KOPT-K1 (cell line): ENCODE data around the gene SMIM27.
"Not testable (repeated sequence)": the region's sequence is repeated elsewhere in the genome, so short reads cannot be mapped to it uniquely, and the experiment has no call there.

Experiments used
- H3K27ac ChIP-seq: fragments of 200-600 bp; sonication (generic); 2 replicates; pipeline ENCODE4 v1.5.1; 2016; ENCODE audit warnings: antibody characterized with exemption, mild to moderate bottlenecking, low read depth, low read length; ENCODE audit not compliant: poor library complexity, severe bottlenecking
- H3K36me3 ChIP-seq: fragments of 200-600 bp; sonication (generic); 2 replicates; pipeline ENCODE4 v1.5.1; 2017; ENCODE audit warnings: antibody characterized with exemption, mild to moderate bottlenecking, low read length, moderate library complexity; ENCODE audit not compliant: insufficient read depth
- H3K9me3 ChIP-seq: fragments of 200-600 bp; sonication (generic); 2 replicates; pipeline ENCODE4 v1.5.1; 2017; ENCODE audit warnings: antibody characterized with exemption, low read length, mild to moderate bottlenecking; ENCODE audit not compliant: insufficient read depth, poor library complexity, severe bottlenecking

The SMIM27 gene

DNA sequence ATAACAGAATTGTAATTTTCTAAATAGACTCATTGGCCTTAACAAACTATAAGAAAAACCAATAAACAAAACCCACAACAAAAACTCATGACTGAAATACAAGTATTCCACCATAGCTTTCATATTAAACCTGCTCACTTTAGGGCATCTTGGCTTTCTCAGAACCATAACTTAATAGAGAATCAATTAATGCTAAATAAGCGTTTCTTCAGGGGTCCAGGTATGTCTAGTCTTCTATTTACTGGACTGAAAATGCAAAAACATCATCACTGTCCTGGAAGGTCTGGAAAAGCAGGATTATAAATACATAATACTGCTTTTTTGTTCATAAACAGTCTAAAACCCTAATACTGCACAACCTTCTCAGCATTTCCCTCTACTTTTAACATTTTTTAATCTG lies 6.2 kb upstream of the SMIM27 start:
- Histone ChIP-seq H3K27ac (no peak overlapping the region), H3K9me3 (no peaks in the 10 kb centered on the region), H3K36me3 (peaks cover 50% of the 10 kb centered on the region)

DNA sequence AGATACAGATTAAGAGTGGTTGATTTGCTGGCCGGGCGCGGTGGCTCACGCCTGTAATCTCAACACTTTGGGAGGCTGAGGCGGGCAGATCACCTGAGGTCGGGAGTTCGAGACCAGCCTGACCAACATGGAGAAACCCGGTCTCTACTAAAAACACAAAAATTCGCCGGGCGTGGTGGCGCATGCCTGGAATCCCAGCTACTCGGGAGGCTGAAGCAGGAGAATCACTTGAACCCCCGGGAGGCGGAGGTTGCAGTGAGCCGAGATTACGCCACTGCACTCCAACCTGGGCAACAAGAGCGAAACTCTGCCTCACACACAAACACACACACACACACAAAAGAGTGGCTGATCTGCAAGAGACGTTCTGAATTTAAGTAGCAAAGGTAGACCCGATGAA lies 3.9 kb upstream of the SMIM27 start:
- H3K9me3 ChIP-seq, H3K27ac ChIP-seq: not testable (repeated sequence)
- peaks cover 27% of the 10 kb centered on the region for H3K36me3 ChIP-seq

DNA sequence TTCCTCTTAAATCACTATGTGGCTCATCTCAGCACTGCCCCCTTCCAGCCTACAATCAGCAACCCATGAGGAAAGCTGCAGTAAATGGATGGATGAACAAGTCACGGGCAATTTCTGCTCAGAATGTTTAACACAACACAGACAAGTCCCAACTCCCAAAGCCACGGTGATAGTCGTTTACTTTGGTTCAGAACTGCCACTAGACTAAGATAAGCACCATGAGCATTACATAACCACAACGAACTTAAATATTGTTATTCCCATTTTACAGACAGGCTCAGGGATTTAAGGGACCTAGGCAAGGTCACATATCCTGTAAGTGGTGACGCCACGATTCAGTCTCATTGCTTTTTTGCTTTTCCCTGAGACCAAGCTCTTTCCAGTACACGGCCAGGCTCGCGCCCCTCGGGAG lies 2.0 kb upstream of the SMIM27 start:
- Histone ChIP-seq H3K36me3 (peaks cover 14% of the 10 kb centered on the region), H3K9me3 (no peaks in the 10 kb centered on the region), H3K27ac (peak overlapping the region; percentile 92)

DNA sequence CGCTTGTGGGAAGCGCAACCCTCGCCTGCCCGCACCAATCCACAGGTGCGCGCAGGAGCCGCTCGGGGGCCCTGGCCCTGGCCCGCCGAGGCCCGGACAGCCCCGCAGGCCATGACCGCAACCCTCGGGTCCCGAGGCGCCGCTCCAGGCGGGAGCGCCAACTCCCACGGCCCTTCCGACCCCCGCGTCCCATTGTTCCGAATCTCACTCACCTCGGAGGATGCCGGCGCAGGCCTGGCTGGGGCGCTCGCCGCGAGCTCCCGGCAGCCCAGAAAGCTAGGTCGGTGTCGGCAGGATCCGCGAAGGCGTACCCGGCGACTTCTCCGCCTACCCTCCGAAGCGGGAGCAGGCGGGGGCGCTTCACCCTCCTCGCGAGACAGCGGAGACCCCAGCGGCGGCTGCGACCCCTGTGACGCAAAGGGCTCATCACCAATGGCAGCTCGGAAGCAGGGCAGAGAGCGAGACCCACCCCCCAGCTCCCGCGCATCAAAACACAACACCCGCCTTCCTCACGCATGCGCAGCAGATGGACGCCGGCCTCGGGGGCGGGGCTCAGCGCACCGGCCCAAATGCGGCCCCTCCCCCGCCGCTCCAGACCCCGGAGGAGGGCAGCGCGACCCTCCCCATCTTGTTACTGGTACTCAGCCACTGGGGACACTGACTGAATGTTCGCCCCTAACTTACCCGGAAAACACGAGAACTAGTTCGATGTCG lies 1.4 kb upstream of the SMIM27 start:
- Histone ChIP-seq H3K27ac (peak overlapping the region; percentile 92), H3K9me3 (no peaks in the 10 kb centered on the region), H3K36me3 (peaks cover 14% of the 10 kb centered on the region)

DNA sequence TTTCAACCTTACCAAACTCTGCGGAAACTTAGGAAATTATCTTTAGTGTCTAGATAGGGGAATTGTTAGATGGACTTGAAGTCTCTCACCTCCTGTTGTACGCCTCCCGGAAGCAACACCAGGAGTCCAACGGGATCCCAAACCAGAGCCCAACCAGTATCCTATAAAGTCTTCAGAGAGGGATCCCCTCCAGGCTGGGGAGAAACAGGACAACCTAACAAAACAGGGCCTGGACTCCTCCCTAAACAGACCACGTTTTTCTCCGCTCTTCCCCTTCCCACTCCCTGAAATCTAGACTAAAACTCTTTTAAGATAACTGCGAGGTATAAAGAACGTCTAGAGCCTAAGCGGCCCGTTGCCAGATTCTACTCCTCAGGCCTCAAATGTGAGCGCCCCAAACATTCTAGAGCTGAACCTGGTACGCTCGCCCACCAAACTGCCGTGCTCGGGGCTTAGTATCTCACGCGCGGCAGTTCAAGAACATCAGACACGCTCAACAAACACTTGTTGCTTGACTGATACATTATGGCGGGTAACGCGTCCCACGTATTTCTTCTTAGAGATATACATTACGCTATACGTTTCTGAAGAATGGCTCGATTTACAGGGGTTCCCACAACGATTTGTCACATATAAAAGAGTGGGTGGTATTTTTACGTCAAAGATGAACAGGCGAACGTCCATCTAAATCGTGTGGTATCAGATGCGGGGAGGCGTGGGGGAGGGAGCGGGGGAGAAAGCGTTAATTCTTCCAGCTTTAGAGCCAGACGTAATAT lies 663 bp upstream of the SMIM27 start:
- H3K9me3 ChIP-seq: no peaks in the 10 kb centered on the region
- H3K36me3 ChIP-seq: peaks cover 18% of the 10 kb centered on the region
- peak overlapping the region; percentile 92 for H3K27ac ChIP-seq

DNA sequence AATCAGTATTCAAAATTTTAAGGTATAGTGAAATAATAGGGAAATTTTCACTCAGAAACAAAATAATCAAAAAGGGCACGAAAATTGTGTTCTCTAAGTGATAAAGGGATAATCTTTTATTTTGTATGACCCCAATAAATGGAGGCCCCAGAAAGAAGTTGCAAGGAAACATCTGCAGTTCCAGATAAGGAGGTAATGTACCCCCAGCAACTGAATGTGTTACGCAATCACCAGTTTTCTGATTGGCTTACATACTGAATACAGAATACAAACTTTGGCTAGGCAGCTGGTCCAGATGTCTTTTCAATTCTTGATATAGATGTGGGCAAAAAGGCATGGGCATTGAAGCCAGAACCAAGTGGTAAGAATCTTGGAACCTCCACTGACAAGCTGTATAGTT lies 2.0 kb downstream of the SMIM27 start:
- Histone ChIP-seq H3K9me3 (no peaks in the 10 kb centered on the region), H3K36me3 (peaks cover 4% of the 10 kb centered on the region; the same call in 1 of the 2 replicates), H3K27ac (no peak overlapping the region)

DNA sequence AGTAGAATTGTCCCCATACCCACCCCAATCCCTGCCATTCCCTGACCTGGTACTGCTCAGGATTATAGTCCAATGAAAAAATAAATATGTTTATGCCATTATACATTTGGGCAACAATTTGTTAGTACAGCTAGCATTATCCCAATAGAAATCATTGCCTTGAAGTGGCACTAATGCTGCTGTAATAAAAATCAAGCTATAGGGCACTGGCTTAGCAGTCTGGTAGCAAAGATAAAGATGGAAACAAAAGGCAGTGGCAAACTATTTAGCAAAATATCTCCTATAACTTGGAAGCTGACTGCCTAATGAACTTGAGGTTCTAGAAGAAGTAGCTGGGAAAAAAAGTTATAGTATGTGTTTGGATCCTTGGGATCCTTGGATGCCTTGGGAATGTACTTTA lies 2.5 kb downstream of the SMIM27 start:
- H3K9me3 ChIP-seq: no peaks in the 10 kb centered on the region
- no peak overlapping the region for H3K27ac ChIP-seq
- H3K36me3 ChIP-seq: peaks cover 4% of the 10 kb centered on the region; the same call in 1 of the 2 replicates

DNA sequence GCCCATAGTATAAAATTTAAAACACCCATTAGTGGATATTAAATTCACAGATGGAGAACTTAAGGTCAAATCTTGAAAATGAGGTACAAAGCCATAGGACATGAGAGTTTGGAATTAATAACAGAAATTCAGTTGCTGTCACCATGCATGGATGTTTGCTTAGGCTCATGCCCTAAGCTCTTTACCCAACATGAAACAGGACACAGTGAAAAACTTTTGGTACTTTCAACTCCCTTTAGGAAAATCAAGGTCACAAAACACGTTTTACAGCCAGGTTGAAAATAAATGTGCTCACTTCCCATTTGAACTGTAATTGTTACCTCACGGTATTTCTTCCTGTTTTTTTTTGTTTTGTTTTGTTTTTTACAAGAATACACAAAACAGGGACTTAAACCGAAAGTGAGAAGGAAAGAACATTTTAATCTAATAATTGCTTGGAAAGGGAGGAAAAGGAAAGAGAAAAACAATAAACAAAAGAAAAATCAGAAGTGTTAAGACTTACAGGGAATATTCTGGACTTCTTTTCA lies 6.3 kb downstream of the SMIM27 start:
- Histone ChIP-seq H3K27ac (no peak overlapping the region), H3K9me3 (no peaks in the 10 kb centered on the region), H3K36me3 (0 out of 2 replicates have a peak, but pooled peaks cover 5% of the 10 kb centered on the region)

DNA sequence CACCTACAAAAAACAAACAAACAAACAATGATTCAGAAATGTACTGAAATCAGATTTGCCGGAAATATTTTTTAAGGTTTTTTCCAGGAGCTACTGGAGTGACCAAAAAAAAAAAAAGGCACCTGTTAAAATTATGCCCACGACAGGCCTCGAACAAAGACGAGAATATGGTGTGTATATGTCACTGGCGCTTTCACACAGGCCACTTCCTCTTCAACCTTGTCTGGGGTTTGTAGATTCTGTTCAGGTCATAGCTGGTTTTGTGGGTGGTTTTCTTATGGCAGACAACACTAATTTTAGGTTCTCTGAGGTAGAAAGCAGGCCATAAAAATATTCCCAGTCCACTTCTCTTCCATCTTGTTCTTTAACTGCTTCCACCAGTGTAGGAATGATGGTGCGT lies 13.8 kb downstream of the SMIM27 start:
- no peak overlapping the region for H3K27ac ChIP-seq
- no peaks in the 10 kb centered on the region for H3K9me3 ChIP-seq
- H3K36me3 ChIP-seq: peaks cover 51% of the 10 kb centered on the region

DNA sequence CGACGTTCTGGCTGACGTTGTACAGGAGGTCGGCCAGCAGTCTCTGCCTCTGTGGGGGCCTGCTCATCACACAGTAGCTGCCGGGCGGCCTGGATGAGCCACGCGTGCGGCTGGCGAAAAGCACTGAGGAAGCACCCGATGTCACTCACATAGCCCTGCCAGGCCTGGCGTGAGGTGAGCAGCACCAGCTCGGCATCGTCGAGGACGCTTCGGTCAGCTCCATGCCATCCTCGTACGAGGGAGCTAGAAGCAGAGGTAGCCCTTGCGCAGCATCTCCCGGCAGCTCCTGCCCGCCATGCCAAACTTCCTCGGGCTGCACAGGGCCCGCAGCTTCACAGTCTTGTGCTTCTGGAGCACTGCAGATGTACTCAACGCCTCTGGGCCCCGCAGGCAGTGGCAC lies 14.6 kb downstream of the SMIM27 start:
- Histone ChIP-seq H3K36me3 (peaks cover 51% of the 10 kb centered on the region), H3K27ac (no peak overlapping the region), H3K9me3 (no peaks in the 10 kb centered on the region)

DNA sequence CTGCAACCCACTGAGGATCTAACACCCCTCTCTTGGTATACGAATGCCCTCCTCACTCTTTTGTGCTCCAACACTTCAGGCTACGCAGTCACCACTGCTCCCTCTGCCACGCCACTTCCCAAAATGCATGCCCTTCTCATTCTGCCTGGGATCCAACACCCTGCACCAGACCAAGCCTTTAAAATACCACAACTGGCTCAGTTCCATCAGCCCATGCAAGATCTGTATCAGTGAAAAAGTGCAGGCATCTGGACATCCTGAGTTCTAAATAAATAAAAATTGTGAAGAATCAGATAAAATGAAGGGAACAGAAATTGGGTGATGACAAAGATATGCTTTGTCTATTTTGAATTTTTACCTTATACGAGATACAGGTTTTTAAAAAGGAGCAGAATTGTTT lies 18.1 kb downstream of the SMIM27 start:
- Histone ChIP-seq H3K36me3 (peaks cover 34% of the 10 kb centered on the region), H3K27ac (no peak overlapping the region), H3K9me3 (no peaks in the 10 kb centered on the region)

DNA sequence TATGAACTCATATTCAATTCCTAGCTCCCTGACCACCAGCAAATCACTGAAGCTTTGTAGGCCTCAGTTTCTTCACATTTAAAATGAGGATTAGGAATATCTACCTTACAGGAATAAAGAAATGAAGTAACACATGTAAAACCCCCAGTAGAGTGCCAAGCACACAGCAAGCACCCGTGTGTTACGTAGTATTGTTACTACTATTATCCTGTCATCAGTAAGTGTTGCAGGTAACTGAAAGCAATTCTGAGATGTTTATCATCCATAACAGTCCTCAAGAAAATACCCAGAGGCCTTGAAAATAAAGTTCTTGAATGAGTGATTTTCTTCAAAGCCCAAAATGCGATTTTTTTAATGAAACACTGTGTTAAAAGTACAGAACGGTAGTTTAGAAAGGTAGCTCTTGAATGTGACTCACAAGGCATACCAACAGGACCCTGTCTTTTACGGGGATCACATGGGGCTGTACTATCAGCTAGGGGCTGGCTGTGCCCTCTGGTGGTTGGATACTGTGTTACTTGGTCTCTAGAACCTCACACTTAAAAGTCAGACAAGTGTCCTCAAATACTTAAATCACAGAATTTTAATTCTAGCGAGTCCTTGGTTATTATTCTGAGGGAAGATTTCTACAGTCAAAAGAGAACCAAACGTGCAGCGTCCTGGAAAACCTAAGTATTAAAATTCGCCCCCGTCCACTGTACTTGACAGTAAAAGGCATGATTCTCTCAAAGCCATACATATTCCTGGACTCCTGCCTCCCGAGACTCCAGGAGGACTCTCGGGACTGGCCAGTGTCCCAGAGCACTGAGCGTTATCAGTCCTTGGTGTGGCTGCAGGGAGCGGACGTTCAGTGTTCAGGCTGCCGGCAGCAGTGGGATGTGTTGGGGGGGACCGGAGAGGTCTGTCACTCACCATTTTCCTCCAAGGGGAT lies 20.1 kb downstream of the SMIM27 start:
- H3K27ac ChIP-seq: peak overlapping the region; percentile 60
- peaks cover 14% of the 10 kb centered on the region; the same call in 1 of the 2 replicates for H3K36me3 ChIP-seq
- H3K9me3 ChIP-seq: no peaks in the 10 kb centered on the region

DNA sequence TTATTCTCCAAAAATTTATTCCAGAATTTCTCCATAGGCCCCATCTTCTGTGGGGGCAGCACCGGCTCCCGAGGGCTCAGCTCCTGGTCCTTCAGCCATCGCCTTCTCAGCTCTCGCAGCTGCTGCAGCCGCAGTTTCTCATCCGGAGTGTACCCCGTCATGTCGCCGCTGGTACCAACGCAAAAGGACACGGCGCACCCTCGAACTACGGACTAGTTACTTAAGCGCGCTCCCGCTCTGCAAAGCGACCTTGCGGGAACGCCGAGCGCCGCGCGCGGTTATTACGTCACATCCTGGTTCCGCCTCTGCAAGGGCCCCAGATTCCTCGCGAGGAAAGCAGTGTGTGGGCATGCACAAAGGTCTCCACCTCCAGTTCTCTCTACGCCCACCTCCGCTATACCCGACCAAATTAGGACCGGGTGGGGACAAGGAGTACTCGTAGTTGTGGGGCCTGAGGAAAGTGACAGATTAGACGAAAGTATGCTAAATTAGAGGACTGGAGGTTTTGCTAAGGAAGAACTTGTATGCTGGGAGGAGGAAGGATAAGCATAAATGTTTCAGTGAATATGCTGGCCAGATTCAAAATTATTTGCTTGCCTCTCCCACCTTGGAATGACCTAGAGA lies 20.9 kb downstream of the SMIM27 start, which contains the start of gene NDUFB6:
Gene NDUFB6, minus strand, starts transcription at position 260 of the 624 bp plus-strand sequence. Its CDS starts 99 bp downstream, at position 161.
- peak within 1 kb of the TSS; percentile 60 for H3K27ac ChIP-seq
- peaks cover 8% of the 10 kb centered on the region; the same call in 1 of the 2 replicates for H3K36me3 ChIP-seq
- H3K9me3 ChIP-seq: no peaks in the 10 kb centered on the region

DNA sequence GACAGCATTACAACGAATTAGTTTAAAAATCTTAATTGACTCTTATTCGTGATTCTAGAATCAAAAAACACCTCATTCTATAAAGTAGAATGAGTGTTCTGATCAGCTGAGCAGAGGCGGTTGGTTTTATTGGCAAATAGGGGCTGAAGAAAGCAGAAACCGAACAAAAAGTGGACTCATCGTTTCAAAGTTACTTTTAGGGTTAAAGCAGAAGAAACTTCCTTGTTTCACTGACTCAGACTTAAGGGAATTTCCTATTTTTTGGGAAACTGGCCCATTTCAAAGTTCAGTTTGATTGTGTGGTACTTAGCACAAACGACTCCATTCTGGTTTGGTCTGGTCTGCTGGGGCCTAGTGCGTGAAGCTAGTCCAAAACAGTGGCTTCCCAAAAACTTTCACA lies 21.7 kb downstream of the SMIM27 start:
- Histone ChIP-seq H3K27ac (no peak overlapping the region), H3K9me3 (no peaks in the 10 kb centered on the region), H3K36me3 (peaks cover 5% of the 10 kb centered on the region; the same call in 1 of the 2 replicates)
